Urothelium cell line (cell line): Measurements from ENCODE around the gene MTHFD2L.
"Not testable (repeated sequence)": the region's sequence is repeated elsewhere in the genome, so short reads cannot be mapped to it uniquely, and the experiment has no call there.

Source experiments
- DNase-seq: peaks from one replicate; pipeline ENCODE4 v3.0.0; 2011; ENCODE audit warnings: low spot score, mixed read lengths
- FAIRE-seq: peaks from 2 replicates; lab custom pipeline; 2011; peaks lifted over from hg19 to GRCh38; lab: Jason Lieb, UNC

MTHFD2L gene

DNA sequence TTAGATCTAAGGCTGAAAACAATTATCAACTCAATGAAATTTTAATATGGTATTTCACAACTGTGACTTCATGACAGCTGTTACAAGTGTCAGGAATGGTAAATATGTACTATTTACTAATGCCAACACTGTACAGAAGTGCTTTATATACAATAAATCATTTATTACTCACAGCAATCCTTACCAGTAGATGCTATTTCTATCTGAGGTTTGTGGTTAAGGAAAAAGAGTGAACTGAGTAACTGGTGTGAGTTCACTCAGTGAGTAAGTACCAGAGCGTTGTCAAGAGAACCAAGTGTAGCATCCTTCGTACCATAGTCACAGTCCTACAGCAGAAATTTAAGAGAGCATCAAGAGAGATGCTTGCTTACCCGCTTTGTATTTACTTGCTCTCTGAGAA lies 23.3 kb downstream of the MTHFD2L start:
- FAIRE-seq (no peak), DNase-seq (no peak)

DNA sequence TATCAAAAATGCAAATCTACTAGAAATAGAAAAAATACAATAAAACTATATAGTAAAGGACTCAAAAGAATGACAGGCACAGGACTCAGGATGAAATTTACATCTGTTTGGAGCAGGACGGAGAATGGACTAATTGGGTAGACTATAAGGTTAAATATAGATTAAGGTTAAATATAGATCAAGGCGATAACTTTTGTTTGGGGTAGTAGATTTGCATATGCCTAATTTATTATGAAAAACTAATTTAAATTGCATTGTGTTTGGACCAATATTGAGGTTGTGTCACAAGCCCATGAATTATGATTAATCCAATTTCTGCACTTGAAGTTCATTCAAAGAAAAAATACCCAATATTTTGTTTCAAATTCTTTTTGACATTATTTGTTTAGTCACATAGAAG lies 31.0 kb downstream of the MTHFD2L start:
- FAIRE-seq (no peak), DNase-seq (no peak)

DNA sequence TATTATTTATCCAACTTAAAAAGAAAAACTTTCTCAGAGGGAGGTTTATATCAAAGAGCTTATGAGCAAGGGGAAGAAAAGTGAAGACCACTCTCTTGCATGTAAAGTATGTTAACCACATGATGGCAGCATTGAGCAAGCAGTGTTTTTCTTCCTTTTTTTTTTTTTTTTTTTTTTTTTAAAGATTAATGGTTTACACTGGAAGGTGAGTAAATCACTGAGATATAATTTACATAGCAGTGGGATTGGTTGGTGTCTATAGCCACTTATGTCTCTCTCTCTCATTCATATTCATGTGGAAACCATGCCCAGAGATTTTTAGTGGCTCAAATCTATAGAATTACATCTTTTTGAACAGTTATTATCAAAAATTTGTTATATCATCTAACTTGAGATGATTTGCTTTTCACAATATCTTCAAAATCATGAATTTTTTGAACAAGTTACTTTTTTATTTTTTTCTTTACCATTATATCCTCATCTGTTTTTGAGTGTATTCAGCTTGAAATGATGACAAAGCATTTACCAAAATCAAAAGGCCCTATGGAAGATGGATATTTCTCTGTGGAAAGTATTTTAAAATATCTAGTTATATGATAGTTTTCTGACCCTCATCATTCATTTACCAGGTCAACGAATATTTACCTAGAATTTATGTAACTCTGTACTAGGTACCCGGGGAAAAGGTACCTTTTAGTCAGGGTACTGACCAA lies 31.6 kb downstream of the MTHFD2L start:
- DNase-seq = peak; percentile 39
- no peak for FAIRE-seq

DNA sequence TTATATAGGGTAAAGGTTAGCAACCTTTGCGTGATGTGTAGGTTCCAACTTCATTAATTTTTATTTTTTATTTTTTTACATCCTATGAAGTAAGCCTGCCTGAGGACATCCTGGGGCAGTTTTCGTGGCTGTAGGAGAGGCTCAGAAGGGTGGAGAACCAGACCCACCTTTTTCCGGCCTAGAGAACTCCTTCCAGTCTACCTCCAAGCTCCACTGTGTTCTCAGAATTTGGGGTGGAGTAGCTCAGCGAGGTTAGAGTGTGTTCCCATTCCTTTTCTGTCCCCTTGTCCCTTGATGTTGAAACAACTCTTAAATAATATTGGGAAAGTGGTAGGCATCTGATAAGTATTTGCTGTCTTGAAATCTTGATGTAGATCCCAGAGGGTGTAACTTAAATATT lies 32.4 kb downstream of the MTHFD2L start:
- FAIRE-seq (no peak), DNase-seq (no peak)

DNA sequence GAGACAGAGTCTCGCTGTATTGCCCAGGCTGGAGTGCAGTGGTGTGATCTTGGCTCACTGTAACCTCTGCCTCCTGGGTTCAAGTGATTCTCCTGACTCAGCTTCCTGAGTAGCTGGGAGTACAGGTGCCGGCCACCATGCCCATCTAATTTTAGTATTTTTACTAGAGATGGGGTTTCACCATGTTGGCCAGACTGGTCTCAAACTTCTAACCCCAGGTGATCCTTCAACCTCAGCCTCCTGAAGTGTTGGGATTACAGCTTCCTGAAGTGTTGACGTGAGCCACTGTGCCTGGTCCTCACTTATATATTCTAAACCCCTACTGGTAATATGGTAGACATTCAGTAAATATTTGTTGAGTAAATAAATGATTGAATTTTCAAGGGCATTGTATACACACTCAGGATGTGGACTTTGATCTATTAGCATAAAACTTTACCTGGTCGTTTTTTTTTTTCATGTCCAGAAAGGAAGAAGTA lies 33.0 kb downstream of the MTHFD2L start:
- FAIRE-seq (no peak), DNase-seq (no peak)

GRCh38 chr4:74197080-74197479 lies 39.2 kb downstream of the MTHFD2L start:
- FAIRE-seq = no peak

GRCh38 chr4:74202062-74202586 lies 44.2 kb downstream of the MTHFD2L start:
- DNase-seq = no peak
- no peak for FAIRE-seq

More at GRCh38 chr4:74197080-74197479, 39.2 kb downstream of the MTHFD2L start:
- no peak for DNase-seq

- DNase-seq (no peak), FAIRE-seq (no peak)
These were observed 45.5 kb downstream of the MTHFD2L start for GRCh38 chr4:74203467-74203866.

DNA sequence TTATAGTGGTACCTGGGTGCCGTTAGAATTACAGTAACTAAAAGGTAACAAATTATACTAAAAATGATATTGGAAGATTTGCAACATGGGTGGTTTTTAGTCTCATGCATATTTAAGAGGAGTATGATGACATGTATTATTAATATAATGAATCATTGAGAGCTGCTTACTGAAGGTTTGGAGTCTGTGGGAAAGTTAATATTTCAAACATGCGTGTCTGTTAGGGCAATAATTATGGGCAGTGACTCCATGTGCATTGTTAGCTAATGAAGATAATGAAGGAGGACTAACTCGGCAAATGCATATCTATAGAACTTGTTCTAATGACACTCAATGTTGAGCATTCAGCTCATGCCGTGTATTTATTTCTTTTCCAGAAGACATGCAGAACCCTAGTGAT lies 47.1 kb downstream of the MTHFD2L start:
- FAIRE-seq = no peak
- DNase-seq = no peak

GRCh38 chr4:74205559-74205958 lies 47.6 kb downstream of the MTHFD2L start:
- DNase-seq (no peak), FAIRE-seq (no peak)

- FAIRE-seq = no peak
- DNase-seq = peak; percentile 48
These were observed 48.3 kb downstream of the MTHFD2L start for GRCh38 chr4:74206088-74206825.

DNA sequence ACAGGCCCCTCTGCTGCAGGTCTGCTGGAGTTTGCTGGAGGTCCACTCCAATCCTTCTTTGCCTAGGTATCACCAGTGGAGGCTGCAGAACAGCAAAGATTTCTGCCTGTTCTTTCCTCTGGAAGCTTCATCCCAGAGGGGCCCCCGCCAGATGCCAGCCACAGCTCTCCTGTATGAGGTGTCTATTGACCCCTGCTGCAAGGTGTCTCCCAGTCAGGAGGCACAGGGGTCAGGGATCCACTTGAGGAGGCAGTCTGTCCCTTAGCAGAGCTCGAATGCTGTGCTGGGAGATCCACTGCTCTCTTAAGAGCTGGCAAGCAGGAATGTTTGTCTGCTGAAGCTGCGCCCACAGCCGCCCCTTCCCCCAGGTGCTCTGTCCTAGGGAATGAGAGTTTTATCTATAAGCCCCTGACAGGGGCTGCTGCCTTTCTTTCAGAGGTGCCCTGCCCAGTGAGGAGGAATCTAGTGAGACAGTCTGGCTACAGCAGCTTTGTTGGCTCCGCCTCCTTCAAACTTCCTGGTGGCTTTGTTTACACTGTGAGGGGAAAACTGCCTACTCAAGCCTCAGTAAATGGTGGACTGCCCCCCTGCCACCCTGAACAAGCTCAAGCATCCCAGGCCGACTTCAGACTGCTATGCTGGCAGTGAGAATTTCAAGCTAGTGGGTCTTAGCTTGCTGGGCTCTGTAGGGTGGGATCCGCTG lies 56.7 kb downstream of the MTHFD2L start:
- not testable (repeated sequence) for FAIRE-seq, DNase-seq

DNA sequence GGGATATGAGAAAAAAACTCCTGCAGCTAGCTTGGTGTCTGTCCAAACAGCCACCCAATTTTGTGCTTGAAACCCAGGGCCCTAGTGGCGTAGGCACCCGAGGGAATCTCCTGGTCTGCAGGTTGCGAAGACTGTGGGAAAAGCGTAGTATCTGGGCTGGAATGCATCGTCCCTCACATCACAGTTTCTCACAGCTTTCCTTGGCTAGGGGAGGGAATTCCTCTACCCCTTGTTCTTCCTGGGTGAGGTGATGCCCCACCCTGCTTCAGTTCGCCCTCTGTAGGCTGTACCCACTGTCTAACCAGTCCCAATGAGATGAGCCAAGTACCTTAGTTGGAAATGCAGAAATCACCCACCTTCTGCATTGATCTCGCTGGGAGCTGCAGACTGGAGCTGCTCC lies 57.3 kb downstream of the MTHFD2L start:
- DNase-seq = not testable (repeated sequence)
- peak; percentile 73 for FAIRE-seq

DNA sequence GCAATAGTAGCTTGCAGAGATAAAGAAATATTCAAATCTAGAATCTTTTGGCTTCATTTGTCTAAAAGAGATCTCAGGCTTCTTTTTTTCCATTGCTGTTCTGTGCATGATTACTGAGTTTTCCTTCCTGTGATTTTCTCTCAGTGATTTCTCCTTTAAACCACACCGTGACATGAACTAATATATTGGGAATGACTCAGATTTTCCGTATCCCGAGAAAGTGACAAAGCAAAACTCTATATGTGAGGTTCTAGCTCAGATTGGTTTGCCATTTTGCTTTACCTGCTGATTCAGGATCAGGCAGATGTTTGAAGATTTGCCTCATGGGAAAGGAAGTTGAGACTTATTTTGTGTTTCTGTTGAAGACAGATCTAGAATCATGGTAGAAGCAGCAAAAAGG lies 59.4 kb downstream of the MTHFD2L start:
- FAIRE-seq = peak; percentile 13

DNA sequence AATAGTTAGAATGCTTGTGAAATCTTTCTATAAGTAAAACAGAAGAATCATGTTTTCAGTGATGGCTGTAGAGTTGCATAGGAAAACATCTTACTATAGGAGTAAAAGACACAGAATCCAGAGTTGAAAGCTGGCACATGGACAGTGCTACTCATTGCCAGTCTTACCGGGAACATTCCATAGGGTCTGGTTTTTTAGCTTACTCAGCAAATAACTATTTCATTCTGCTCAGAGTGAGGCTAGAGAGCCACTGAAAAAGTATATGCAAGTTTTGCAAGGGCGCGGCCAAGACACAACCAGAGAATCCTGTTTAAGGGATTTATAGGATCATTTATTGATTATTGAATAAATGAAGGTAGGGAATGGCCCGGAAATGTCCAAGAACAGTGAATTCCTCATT lies 60.3 kb downstream of the MTHFD2L start:
- DNase-seq (peak; percentile 18), FAIRE-seq (no peak)

More for the DNA sequence above, 59.4 kb downstream of the MTHFD2L start:
- peak; percentile 26 for DNase-seq

GRCh38 chr4:74219240-74219639 lies 61.3 kb downstream of the MTHFD2L start:
- DNase-seq (no peak), FAIRE-seq (no peak)

GRCh38 chr4:74223098-74223497 lies 65.2 kb downstream of the MTHFD2L start:
- DNase-seq (no peak), FAIRE-seq (no peak)

DNA sequence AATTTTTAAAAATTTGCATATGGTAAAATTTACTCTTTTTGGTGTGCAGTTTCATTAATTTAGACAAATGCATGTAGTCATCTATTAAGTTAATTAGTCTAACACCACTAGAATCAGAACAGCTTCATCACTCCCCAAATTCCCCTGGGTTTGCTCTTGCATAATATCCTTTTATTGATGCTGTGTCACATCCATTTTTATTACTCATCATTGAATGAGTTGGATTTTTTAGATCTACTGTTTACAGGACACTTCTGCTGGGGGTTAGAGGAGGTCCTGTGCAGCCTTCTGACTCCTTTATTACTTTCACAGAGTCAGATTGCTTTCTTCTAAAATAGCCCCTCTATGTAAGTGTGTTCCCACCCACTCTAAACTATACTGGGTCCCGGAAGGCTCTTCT lies 65.9 kb downstream of the MTHFD2L start:
- peak; percentile 23 for FAIRE-seq
- peak; percentile 11 for DNase-seq

GRCh38 chr4:74228691-74229640 lies 71.0 kb downstream of the MTHFD2L start:
- DNase-seq = peak; percentile 64
- FAIRE-seq = peak; percentile 76

- FAIRE-seq (peak; percentile 42), DNase-seq (peak; percentile 20)
These were observed 73.1 kb downstream of the MTHFD2L start for GRCh38 chr4:74230902-74231499.
